GM18507 (cell line): ENCODE results near the gene IGSF21.

ENCODE experiments used
- DNase-seq: peaks from one replicate; pipeline ENCODE4 v3.0.0; 2011; ENCODE audit warnings: low read depth; ENCODE audit not compliant: insufficient read length; ENCODE audit errors: extremely low spot score
- FAIRE-seq: peaks from 2 replicates; lab custom pipeline; 2011; peaks lifted over from hg19 to GRCh38; lab: Jason Lieb, UNC

IGSF21 gene

DNA sequence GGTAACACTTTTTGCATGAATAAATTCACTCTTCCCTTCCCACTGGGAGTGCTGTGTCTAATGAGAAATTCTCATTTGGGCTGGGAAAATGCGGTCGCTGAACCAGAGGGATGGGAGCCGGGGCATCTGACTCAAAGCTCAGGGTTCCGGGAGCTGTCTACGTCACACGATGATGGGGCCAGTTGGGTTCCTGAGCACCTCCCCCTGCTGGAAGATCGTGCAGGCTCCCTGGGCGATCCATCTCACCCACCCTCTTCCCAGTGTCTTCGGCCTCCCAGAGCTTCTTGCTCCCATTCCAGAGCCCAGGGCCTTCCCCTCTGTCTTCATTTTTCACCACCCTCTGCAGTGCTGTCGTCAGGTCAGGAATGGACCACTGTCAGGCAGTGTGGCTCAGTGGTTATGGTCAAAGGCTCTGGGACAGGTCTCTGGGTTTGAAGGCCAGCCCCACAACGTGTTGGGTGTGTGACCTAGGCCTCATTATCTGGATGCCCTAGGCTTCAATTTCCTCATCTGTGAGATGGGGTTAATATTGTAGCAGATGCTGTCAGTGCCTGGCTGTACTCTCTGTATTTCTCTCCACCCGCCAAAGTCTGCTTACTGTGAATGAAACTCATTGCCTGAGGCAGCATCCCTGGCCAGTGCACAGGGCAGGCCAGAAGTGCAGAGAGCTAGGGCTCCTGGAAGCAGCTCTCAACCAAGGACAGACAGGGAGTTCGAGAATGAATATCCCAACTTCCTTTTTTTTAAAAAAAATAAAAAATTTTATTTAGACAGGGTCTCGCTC is 31.8 kb downstream of the IGSF21 start:
- DNase-seq = no peak
- FAIRE-seq = no peak

DNA sequence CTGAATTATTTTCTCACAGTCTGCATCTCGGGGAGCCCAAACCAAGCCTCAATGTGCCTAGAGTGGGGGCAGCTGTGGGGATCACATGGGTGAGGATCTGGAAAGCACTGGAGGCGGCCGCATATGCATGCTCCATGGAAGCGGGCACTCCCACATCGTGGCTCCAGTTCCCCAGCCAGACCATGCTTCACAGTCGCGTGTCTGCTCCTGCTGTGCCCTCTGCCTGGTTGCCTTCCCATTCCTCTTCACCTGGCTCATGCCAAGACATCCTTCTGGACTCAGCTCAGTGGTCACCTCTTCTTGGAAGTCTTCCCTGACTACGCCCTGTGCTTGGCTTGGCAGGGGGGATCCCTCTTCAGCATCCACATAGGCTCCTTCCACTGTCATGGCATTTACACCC is 32.8 kb downstream of the IGSF21 start:
- no peak for FAIRE-seq

DNA sequence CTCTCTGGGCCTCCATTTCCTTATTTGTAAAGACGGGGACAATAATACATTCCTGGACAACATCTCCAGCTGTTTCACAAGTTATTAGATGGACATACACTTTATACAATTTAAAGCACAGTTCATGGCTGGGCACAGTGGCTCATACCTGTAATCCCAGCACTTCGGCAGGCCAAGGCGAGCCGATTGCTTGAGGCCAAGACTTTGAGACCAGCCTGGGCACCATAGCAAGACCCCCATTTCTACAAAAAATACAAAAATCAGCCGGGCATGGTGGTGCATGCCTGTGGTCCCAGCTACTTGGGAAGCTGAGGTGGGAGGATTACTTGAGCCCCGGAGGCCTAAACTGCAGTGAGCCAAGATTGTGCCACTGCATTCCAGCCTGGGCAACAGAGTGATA is 34.1 kb downstream of the IGSF21 start:
- DNase-seq (no peak), FAIRE-seq (no peak)

More for the DNA sequence above, 32.8 kb downstream of the IGSF21 start:
- no peak for DNase-seq

DNA sequence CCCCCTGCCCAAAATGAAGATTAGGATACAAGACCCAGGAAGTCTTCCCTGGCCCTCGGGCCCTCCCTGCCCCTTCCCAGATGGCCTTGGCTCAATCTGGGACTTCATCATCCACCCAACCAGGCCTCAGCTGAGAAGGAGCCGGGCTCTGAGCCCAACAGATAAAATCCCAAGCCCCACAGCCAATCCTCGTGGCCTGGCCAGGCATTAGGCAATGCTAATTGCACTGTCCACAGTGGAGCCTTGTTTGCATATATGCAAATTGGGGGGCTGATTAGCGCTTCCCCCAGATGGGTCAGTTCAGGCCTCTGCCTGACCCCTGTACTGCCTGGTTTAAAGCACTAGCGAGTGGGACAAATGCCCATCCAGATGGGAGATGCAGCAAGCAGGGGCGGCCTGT is 34.9 kb downstream of the IGSF21 start:
- DNase-seq = no peak
- FAIRE-seq = no peak

DNA sequence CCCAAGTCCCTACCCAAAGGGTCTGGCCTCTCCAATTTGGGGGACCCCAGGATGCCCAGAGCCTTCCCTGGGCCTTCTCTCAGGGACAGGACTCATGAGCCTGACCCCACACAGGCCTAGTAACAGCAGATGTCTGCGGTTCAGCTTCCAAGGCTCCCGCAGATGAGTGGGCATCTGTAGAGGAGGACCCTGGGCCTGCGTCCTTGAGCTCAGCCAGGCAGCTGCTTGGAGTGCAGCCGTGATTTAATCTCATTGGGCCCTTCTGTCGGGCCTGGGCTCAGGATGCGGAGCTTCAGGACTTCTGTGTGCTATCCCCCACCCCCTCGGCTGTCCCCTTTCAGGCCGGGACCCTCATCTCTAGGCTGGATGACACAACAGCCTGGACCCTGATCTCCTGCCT is 35.4 kb downstream of the IGSF21 start:
- no peak for DNase-seq
- FAIRE-seq = no peak

DNA sequence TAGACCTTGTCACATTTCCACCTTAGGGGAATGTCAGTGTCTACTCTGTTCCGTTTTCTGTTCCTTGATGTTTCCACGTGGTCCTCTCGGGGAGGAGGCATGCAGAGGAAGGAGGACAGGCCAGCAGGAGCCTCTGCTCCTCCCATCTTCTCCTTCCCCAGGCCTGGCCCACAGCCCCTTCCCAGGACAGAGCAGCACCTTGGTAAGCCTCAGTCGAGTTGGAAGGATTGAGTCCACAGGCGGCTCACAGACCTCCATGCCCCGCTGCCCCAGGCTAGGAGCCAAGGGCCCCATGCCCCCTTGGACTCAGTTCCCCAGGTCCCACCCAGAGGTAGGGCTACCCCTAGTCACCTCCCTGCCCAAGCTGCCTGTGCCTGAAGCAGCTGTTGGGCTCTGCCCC is 36.5 kb downstream of the IGSF21 start:
- DNase-seq (no peak), FAIRE-seq (no peak)

DNA sequence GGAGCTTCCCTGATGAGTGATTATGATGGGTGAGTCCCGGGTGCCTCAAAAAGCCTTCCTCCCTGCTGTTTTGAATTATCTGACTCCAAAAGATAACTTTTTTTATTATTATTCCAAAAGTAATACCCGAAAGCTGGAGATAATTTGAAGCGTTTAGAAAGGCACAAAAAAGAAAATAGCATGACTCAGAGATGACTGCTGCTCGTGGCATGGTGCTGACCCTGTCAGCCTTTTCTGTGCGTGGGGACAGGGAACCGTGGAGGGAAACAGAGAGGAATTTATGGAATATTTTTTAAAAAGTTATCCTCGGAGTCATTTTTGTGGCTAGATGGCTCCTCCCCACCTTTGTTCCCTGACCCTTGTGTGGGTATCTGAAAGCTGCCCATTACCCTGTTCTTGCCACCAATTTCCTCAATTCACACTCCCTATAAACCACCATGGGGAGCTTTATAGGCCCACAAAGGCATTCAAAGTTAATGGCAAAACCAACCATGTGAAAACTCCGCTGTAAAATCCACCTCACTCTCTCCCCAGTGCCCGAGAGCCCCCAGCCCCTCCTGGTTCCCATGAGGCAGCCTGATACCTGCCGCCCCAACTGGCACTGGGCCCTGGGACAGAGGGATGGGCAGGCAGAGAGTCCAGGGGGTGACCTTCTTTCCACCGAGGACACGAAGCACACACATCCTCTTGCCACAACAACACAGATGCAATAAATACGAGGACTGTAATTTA is 37.5 kb downstream of the IGSF21 start:
- DNase-seq (no peak), FAIRE-seq (no peak)

DNA sequence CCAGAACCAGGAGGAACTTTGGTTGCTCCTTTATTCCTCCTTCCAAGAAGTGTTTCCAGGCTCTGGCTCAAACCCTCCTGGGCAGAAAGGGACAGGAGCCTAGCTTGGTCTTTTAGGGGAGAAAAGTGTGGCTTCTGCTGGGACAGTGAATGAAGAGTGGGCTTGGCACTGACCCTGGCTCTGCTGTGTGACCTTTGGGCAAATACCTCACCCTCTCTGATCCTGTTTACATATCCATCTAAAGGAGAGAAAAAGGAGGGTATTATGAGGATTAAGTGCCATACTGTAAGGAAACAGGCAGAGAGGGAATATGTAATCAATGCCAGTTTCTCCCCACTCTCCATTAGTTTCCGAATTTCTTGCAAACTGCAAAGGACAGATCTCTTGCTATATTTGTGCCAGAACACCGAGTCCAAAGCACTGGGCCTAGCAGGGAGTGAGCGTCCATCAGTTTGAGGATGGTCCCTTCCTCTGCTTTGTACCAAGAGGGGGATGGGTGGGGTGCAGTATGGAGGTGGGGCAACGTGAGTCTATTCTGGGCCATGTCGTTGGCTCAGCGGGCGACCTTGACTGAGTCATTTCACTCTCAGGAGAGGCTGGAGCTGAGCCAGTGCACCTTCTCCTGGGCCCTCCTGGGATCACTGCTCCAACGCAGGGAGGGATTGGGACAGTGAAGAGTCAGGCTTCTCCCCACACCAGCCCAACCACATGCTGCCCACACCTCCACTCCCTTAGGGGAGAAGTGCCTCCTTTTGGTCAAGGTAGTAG is 38.4 kb downstream of the IGSF21 start:
- DNase-seq (no peak), FAIRE-seq (no peak)

DNA sequence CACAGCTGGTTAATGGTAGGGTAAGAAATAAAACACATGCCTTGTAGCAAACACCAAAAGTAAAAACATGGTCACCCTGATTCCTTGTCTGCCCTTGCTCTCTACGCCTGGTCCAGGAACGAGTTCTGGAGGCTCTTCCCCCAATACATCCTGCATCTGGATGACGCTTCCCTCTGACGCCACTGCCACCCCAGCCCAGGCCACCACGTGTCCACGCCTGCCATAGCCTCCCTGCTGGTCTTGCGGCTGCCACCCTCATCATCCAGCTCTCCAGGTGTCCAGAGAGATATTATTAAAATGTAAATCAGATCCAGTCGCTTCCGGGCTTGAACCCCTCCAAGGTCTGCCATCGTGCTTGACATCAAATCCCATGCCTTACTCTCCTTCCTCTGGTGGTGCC is 39.3 kb downstream of the IGSF21 start:
- FAIRE-seq = no peak
- no peak for DNase-seq

DNA sequence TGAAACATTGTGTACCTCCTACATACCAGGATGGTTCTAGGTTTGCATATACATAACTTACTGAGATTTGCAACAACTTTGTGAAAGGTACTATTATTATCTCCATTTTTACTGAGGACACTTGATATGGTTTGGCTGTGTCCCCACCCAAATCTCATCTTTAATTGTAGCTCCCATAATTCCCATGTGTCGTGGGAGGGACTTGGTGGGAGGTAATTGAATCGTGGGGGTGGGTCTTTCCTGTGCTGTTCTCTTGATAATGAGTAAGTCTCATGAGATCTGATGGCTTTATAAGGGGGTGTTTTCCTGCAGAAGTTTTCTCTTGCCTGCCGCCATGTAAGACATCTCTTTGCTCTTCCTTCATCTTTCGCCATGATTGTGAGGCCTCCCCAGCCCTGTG is 40.1 kb downstream of the IGSF21 start:
- DNase-seq = no peak
- FAIRE-seq = no peak

DNA sequence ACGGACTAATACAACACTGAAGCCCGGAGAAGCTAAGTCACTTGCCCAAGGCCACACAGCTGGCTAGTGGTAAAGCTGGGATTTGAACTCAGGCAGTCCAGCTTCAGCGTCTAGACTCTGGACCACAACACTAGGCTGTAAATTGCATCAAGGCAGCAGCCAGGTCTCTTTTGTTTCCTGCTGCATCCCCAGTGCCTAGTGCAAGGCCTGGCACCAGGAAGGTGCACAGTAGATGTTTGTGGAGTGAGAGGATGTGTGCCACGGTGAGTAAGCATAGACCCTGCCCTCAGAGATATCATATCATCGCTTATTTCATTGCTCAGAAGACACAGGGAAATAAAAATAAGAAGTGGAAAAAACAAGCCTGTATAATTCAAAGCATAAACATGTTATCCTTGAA is 40.9 kb downstream of the IGSF21 start:
- FAIRE-seq (no peak), DNase-seq (no peak)

DNA sequence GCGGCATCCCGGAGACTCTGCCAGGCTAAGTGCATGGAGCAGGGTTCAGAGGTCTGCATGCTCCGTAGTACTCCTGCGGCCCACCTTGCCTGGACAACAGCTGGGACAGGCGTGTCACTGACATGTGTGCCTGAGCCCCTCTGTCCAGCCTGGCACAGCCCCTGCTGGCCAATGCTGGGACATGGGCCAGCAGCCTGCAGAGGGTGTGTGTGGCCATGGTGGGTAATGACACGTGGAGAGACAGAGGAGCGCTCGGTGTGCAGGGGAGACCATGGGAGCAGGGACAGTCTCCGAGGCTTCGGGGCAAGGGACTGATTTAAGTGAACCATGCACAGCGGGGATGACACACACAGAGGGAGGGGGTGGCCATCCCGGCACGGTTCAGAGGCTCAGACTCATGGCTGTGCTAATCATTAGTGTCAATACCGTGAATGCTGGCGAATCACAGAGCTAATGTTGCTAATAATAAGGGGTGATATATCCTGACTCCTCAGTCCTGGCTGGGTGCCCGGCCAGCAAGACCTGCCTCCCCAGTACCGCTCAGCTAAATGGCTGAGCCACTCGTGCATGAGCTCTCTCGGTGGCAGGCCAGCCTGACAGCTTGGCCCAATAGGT is 41.5 kb downstream of the IGSF21 start:
- no peak for FAIRE-seq
- DNase-seq = no peak

DNA sequence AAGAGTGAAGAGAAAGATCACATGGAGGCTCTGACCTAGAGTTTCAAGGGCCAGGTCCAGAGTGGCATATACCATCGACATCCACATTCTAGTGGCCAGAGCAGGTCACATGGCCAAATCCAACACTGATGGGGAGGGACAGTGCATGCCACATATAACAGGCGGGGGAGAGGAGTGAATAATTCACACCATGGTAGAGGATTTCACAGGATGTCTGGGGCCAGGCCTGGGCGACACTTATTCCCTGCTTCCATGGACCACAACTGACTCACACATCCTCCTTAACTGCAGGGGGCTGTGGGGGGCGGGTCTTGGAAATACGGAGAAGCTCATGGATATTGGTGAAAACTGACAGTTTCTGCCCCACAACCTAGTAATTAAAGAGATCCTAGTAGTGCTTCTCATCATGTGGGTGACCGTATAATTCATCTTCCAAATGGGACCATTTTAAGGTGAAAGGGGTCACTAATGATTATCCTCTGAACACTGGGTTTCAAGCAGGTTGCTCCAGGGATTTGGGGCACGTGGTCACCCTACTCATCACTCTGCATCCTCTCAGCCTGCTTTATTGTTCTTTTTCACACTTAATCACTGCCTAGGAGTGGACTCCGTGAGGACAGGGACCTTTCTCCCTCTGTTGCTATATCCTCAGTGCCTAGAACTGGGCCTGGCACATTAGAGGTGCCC is 44.0 kb downstream of the IGSF21 start:
- FAIRE-seq (no peak), DNase-seq (no peak)

DNA sequence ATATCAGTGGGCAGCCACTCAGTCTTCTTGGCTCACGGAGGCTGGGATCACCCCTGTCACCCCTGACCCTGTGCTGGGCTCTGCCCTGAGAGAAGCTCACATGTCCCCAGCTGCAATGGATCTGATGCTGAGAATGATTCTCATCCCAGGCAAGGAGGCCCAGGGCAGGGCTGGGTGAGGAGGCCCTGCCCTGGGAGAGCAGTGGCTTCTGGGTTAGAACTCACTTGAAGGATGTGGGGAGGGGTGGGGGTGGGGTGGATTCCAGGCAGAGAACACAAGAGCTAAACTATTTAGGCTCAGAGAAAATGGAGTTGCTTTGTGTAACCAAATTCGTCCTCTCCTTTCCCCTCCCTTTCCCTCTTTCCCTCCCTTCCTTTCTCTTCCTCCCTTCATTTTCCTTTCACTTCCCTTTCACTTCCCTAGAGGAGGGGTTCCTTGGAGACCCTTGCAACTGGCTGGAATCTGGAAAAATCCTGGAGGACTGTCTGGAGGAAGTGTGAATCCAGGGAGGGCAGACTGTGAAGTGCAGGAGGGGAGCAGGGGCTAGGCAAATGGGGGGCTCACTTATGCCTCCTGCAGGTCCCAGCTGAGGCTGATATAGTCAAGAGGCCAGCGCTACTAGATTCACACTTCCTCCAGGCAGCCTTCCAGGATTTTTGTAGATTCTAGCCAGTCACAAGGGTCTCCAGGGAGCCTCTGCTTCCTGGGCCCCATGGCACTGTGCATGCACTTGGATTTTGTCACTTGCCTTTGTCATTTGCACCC is 47.0 kb downstream of the IGSF21 start:
- DNase-seq (no peak), FAIRE-seq (no peak)

DNA sequence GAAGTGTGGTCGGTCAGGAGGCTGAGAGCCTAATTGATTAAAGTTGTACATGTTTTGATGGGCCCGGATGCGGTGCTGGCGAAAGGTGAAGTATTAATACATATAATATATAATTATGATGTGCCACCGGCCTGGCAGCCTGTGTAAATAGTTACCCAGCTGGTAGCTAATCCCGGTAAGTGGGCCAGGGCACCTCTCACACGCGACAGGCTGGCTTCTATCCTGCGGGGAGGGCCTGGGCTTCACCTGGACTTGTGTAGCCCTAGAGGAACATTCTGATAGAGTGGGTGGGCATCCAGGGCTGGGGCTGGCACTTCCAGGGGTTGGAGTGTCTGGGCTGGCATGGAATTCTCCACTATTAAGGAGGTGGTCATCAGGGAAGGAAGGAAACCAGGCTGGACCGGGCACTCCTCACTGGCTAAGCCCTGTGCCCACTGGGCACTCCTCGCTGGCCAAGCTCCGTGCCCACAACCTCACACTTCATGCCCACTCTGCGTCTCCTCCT is 48.3 kb downstream of the IGSF21 start:
- no peak for FAIRE-seq
- DNase-seq = no peak

DNA sequence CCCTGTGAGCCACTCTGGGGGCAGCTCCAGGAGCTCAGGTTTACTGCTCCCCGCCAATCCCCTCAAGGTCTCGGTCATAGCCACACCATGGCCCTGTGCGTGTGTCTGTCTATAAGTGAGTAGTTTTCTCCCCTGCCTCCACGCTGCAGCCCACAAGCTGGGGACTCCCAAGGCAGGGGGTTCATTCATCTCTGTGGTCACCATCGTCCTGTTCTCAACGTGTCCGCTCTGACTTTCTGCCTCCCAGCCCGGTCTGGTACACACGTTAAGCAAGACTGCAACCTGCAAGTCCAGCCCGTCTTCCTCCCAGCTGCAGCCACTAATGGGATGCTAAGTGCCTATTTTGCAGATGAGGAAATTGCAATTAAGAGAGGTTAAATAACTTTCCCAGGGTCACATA is 49.8 kb downstream of the IGSF21 start:
- FAIRE-seq (no peak), DNase-seq (no peak)

DNA sequence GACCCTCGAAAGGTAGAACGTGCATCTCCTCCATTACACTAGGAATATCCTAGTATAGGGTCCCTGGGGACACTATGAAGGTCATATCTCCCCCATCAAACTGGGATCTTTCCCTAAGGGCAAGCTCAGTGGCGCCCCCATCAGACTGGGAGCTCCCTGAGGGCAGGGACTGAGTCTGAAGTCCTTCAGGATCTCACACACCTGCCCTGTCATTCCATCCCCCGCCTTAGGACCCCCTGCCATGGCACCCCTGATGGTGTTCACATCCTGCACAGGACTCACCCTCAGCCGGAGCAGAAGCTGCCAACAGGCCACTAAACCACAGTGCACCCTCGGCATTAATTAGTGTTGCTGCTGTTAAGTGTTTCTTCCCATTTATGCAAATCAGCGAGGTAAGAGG is 50.4 kb downstream of the IGSF21 start:
- DNase-seq (no peak), FAIRE-seq (no peak)

DNA sequence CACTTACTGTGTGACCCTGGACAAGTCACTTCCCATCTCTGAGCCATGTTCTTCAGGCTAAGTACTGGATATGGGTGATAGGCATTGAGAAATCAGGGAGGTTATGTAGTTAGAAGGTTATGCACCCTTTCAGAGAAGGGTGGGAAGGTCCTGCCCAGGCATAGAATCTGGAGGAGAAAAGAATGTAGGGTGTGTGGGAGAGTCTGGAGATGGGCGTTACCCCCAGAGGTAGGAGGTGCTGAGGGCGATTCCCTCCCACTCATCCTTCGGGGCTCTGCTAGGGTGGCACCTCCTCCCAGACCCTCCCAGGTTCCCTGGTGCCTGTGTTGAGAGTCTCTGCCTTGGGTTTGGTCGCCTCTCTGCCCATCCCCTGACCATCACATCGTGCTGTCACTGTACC is 51.1 kb downstream of the IGSF21 start:
- DNase-seq (no peak), FAIRE-seq (no peak)
